ENCODE measurements around the gene METTL23.

DNA sequence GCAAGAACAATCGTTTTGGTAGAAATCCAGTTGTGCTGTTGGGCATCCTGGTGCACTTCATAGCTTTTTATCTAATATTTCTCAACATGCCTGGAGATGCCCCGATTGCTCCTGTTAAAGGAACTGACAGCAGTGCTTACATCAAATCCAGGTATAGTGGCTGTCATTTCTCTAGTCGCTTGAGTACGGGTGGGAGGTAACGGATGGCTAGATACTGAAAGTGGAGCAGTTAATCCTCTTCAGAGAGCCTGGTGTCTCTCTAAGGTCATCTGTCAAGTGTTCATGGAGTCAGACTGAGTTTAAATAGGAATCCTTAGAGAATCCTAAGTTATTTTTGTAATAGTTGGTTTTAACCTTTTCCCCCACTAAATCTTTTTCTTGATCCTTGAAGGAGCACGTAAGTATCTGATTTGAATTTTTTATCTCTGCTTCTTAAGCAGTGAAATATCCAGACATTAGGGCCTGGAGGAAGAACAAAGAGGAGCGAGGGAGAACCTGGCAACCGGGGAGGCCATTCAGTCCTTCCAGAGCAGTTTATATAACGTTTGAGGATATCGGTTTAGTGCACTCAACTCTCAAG is 48.5 kb downstream of the METTL23 start:
- no peak for TF ChIP-seq CTCF (conservative IDR thresholded peaks at IDR 0.05; ENCODE audit: low read length)
- TF ChIP-seq EZH2phosphoT487 (IDR thresholded peaks at IDR 0.05; ENCODE audit: borderline replicate concordance) = no peak
